Neural cell (in vitro differentiated cells): ENCODE data around the gene USP12.

ENCODE experiments used
- EP300 ChIP-seq: fragments of 450-650 bp; conservative IDR thresholded peaks from 2 replicates; pipeline ENCODE4 v1.6.1; 2014; ENCODE audit warnings: antibody characterized with exemption, mild to moderate bottlenecking, moderate library complexity; ENCODE audit not compliant: poor library complexity, severe bottlenecking
- EZH2 ChIP-seq: fragments of 200-600, 300-800 bp; shearing (Covaris generic), sonication (generic); IDR thresholded peaks from 2 replicates; pipeline ENCODE4 v1.6.1; 2014; ENCODE audit warnings: antibody characterized with exemption, low read length, borderline replicate concordance, mild to moderate bottlenecking; ENCODE audit not compliant: insufficient read depth, poor library complexity, severe bottlenecking
- MXI1 ChIP-seq: fragments of 450-650 bp; conservative IDR thresholded peaks from 2 replicates; pipeline ENCODE4 v1.6.1; 2014; ENCODE audit warnings: antibody characterized with exemption, mild to moderate bottlenecking; ENCODE audit not compliant: poor library complexity, severe bottlenecking
- RAD21 ChIP-seq: fragments of 450-650 bp; conservative IDR thresholded peaks from 2 replicates; pipeline ENCODE4 v1.6.1; 2014; ENCODE audit warnings: antibody characterized with exemption, mild to moderate bottlenecking, moderate library complexity
- SMC3 ChIP-seq: fragments of 450-650 bp; conservative IDR thresholded peaks from 2 replicates; pipeline ENCODE4 v1.6.1; 2014; ENCODE audit warnings: antibody characterized with exemption, mild to moderate bottlenecking, moderate library complexity; ENCODE audit not compliant: poor library complexity
- TF ChIP-seq, protein P1 (sequence below): IDR thresholded peaks from 2 replicates; pipeline ENCODE4 v1.6.1; 2012; ENCODE audit warnings: borderline replicate concordance
- TF ChIP-seq, protein P2 (sequence below): fragments of 450-650 bp; IDR thresholded peaks from 2 replicates; pipeline ENCODE4 v1.5.1; 2014; ENCODE audit warnings: antibody characterized with exemption, mild to moderate bottlenecking, moderate library complexity; ENCODE audit not compliant: poor library complexity, severe bottlenecking

DNA sequence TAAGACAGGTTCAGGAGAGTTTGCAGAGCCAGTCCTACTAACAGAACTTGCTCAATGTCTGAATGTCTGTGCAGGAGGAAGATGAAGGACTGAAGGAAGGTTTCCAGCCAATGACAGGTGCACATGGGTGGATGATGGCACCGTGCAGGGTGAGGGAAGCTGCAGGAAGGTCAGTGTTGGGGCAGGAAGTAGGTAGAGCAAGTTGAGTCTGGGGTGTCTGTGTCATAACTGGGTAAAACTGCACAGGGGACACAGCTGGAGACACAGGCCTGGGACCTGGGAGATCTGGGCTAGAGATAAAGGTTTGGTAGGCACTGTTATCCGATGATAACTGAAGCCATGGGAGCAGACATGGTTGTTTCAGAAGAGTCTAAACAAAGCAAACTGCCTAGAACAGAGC lies 116.9 kb downstream of the USP12 start:
- TF ChIP-seq, protein P1, sequence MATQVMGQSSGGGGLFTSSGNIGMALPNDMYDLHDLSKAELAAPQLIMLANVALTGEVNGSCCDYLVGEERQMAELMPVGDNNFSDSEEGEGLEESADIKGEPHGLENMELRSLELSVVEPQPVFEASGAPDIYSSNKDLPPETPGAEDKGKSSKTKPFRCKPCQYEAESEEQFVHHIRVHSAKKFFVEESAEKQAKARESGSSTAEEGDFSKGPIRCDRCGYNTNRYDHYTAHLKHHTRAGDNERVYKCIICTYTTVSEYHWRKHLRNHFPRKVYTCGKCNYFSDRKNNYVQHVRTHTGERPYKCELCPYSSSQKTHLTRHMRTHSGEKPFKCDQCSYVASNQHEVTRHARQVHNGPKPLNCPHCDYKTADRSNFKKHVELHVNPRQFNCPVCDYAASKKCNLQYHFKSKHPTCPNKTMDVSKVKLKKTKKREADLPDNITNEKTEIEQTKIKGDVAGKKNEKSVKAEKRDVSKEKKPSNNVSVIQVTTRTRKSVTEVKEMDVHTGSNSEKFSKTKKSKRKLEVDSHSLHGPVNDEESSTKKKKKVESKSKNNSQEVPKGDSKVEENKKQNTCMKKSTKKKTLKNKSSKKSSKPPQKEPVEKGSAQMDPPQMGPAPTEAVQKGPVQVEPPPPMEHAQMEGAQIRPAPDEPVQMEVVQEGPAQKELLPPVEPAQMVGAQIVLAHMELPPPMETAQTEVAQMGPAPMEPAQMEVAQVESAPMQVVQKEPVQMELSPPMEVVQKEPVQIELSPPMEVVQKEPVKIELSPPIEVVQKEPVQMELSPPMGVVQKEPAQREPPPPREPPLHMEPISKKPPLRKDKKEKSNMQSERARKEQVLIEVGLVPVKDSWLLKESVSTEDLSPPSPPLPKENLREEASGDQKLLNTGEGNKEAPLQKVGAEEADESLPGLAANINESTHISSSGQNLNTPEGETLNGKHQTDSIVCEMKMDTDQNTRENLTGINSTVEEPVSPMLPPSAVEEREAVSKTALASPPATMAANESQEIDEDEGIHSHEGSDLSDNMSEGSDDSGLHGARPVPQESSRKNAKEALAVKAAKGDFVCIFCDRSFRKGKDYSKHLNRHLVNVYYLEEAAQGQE, result no peak
- TF ChIP-seq, protein P2, sequence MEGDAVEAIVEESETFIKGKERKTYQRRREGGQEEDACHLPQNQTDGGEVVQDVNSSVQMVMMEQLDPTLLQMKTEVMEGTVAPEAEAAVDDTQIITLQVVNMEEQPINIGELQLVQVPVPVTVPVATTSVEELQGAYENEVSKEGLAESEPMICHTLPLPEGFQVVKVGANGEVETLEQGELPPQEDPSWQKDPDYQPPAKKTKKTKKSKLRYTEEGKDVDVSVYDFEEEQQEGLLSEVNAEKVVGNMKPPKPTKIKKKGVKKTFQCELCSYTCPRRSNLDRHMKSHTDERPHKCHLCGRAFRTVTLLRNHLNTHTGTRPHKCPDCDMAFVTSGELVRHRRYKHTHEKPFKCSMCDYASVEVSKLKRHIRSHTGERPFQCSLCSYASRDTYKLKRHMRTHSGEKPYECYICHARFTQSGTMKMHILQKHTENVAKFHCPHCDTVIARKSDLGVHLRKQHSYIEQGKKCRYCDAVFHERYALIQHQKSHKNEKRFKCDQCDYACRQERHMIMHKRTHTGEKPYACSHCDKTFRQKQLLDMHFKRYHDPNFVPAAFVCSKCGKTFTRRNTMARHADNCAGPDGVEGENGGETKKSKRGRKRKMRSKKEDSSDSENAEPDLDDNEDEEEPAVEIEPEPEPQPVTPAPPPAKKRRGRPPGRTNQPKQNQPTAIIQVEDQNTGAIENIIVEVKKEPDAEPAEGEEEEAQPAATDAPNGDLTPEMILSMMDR, result no peak
- TF ChIP-seq EP300 (no peak), EZH2 (no peak), SMC3 (no peak), RAD21 (no peak), MXI1 (no peak)
